8988T (cell line): Measurements from ENCODE around the gene CFAP45.
A peak's percentile ranks its signal among the peaks of the same experiment; 100 is the strongest.

Source experiments
- DNase-seq: peaks from one replicate; pipeline ENCODE4 v3.0.0; 2011

Gene CFAP45

GRCh38 chr1:159936273-159936904 is 36.4 kb upstream of the CFAP45 start:
- peak; percentile 90 for DNase-seq

DNA sequence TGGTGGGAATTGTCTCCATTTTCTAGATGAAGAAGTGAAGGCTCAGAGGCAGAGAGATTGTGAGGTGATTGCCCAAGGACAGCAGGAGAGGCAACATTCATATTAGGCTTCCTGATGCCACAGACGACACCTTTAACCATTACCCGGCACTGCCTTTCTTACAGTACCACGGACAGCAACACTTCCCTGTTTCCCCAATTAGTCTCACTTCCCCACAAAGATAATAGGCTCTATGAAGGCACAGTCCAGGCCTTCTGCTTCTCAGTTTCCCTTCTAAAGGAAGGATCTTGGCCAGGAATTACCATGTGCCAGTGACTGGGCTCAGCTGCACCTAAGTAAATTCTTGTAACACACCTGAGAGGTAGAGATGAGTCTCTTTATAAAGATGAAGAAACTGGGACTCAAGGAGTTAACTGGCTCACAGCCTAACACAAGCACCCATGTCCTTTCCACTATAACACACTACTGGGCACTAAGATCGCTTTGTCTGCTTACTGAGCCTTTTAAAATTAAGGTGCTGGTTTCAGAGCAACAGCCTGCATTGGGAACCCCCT is 35.8 kb upstream of the CFAP45 start:
- no peak for DNase-seq

DNA sequence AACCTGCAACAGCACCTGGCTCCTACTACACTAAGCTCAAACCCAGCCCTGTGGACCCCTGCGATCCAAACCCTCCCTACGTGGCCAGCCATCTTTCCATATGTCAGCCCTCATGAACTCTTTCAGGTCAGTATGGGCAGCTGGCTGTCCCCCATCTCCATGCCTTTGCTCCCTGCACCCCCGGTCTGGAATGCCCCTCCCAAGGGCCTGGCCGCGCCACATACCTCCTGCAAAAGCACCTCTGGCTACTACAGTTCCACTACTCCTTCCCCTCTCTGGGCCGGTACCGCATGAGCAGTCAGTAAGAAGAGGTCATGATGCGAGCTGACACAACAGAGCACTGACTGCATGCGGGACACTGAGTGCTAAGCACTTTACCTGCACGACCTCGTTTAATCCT is 35.3 kb upstream of the CFAP45 start:
- DNase-seq = no peak

GRCh38 chr1:159934136-159935039 is 34.4 kb upstream of the CFAP45 start:
- no peak for DNase-seq

- no peak for DNase-seq
Measured at GRCh38 chr1:159933347-159933746, 33.4 kb upstream of the CFAP45 start.

DNA sequence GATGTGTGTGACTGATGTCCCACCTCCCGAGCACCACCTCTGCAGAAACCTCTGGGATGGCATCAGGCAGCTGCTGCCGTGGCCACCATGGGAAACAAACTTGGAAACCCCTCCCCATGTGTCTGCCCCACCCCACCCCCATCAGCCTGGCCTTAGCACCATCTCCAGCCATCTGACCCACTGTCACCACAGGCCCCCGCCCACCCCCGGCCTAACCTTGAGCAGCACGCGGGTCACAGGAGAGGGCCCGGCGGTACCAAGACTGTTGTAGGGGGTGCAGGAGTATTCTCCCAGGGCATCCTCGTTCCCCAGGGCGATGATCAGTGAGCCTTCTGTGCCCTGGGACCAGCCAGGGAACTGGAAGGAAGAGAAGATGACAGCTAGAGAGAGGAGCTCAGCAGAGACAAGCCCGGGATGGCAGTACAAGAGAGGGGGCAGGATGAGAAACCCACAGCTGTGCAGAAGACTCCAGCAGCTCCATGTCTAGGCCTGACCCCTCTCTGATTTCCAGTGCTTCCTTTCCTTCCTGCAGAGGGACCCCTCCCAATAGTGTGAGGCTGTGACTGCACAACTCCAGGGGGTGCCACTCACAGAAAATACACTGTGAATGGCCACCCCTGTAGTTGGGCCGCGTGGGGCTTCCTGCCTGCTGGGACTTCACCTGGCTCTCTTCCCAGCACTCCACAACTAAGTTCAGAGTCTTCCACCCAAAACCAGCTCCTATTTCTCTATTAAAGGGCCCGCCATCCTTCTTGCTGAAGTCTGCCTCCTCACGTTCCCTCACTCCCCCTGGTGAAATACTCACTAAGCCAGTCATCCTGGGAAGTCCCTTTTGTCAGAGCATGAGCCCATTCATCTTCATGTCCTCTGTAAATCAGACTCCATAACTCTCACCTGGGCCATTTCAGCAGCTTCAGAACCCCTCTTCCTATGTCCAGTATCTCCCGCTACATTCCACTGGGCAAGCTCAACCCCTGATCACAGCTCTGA is 32.6 kb upstream of the CFAP45 start:
- DNase-seq = no peak

DNA sequence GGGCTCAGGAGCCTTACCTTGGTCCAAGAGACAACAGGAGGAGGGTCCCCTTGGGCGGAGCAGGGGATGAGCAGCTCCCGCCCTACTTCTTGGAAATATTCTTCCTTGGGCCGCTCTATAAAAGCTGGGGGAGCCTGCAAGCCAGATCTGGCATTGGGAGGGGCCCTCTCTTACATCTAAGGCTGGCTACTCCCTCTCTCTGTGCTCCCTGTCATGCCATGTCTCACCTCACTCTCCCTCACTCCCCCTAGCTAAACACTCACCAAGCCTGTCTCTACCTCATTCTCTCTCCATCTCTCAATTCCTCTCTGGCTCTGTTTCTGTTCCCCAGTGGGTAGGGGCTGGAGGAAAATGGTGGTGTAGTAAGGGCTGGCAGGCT is 31.8 kb upstream of the CFAP45 start:
- no peak for DNase-seq

GRCh38 chr1:159931101-159931794 is 31.3 kb upstream of the CFAP45 start:
- no peak for DNase-seq

DNA sequence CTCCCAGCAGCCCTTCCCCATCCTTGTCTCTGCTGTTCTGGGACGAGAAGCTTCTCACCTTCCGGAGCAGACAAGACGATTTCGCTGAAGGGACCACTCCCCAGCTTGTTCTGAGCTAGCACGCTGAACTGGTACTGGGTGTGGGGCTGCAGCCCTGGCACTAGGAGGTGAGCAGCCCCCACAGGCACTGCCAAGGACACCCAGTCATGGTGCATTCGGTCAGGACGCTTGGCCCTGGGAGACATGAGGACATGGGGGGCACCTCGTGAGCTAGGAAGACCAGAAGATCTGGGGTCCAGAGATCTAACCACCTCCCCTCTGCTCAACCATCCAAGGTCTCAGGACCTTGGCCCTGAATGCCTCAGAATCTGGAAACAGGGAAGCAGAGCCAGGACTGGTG is 30.7 kb upstream of the CFAP45 start:
- DNase-seq = no peak

DNA sequence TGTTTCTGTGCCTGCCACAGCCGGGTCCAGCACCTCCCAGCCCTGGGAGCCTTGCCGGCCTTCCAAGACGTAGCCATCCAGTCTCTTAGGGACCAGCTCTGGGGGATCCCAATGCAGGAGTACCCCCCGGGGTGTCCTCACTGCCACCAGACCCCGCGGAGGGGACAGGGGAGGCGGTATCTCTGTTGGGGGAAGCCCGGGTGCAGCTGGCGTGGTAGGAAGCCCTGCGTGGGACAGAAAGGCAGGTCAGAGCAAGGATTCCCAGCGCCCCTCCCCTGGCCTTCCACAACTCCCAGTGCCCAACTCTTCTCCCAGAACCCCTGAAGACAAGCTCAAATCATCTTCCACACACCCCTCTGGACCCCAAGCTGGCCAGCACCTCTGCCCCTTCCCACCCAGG is 30.3 kb upstream of the CFAP45 start:
- no peak for DNase-seq

DNA sequence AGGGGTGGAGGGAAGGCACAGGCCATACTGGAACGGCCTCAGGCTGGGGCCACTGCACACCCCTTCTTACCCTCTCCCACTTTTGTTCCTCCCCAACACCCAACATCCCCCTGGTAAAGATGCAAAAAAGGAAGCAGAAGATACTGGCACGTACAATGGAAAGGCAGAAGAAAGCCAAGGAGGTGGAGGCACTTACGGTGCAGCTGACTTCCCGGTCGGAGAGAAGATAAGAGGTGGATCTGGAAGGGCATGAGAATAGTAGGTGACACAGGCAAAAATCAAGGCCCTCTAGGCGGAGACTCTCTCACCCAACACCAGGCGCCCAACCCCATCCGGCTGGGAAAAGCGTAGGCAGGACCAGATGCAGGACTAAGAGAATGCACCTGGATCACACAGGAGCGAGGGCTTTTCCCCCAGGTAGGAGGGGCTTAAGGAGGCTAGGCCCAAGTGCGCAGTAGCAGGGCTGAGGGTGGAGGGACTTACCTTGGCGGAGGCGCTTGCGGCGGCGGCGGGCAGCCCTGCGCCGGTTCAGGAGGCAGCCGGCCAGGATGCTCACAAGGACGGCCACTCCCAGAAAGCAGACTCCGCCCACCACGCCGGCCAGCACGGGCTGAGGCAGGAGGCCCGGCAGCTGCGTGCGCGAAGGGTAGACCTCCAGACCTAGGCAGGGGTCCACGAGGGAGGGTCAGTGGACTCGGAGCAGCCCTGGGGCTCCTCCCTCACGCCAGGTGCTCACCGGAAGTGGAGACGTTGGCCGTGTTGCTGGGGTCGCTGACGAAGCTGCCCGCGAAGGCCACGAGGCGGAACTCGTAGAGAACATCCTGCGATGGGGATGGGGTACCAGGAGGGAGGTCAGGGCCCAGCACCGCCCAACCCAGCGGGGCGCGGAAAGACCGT is 29.4 kb upstream of the CFAP45 start:
- DNase-seq = no peak

DNA sequence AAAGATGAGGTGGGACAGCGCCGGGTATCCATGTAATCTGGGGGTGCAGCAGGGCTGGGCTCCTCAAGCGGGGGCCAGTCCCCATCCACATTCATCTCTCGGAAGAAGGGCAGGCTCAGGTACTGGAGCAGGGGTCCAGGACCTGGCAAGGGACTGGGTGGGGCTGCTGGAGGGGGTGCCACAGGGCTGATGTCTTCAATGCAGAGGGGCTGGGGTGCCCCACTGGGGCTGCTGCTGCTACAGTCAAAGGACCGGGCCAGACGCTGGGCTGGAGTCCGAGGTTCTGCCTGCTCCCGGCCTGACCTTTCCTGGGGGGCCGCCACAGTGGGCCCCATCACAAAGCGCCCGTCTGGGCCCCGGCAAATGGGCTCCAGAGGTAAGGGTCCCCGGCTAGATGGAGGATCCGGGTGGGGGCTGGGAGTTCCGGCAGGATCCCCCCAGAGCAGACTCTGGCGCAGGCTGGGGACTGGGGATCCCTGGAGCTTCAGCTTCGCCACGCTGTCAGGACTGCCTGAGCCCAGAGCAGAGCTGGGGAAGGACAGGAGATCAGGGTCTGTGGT is 28.6 kb upstream of the CFAP45 start:
- no peak for DNase-seq

DNA sequence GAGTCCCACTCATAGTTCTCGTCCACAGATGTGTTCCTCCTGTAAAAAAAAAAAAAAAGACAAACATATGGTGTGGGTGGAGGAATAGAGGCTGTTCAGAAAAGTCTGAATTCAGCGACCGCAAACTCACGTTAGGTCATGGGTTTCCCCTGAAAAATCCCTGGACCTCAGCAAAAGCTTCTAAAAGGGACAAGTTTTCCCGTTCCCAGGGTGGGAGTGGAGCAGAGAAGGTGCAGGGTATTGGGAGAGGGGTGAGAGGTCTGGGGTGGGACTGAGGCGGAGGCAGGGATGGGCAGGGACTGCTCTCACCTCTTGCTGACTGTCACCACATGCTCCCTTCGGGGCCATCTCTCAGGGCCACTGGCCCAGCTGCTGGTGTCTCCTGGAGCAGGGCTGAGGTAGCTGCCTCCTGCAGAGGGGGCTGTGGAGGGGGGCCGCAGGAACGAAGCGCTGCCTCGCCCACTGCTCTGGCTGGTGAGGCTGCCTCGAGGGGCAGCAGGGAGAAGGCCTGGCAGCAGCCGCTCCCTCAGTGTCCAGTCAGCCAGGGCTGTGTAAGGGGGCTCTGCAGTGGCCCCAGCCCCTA is 28.0 kb upstream of the CFAP45 start:
- no peak for DNase-seq

GRCh38 chr1:159927211-159927848 is 27.4 kb upstream of the CFAP45 start:
- no peak for DNase-seq

DNA sequence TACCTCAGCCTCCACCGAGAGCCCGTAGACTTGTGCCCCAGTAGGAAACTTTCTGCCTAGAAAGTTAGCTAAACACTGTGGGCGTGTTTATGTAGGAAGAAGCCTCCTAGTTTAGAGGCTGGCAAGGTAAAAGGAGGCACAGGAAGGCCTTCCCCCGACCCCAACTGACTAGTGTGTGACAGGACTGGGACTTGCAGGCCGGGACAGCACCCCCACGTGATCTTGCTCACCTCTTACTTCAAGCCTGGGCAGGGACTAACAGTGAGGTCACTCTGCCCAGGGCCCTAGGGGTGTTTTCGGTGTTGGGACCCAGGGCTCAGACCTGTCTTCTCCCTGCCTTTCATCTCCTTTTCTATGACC is 25.7 kb upstream of the CFAP45 start:
- no peak for DNase-seq

DNA sequence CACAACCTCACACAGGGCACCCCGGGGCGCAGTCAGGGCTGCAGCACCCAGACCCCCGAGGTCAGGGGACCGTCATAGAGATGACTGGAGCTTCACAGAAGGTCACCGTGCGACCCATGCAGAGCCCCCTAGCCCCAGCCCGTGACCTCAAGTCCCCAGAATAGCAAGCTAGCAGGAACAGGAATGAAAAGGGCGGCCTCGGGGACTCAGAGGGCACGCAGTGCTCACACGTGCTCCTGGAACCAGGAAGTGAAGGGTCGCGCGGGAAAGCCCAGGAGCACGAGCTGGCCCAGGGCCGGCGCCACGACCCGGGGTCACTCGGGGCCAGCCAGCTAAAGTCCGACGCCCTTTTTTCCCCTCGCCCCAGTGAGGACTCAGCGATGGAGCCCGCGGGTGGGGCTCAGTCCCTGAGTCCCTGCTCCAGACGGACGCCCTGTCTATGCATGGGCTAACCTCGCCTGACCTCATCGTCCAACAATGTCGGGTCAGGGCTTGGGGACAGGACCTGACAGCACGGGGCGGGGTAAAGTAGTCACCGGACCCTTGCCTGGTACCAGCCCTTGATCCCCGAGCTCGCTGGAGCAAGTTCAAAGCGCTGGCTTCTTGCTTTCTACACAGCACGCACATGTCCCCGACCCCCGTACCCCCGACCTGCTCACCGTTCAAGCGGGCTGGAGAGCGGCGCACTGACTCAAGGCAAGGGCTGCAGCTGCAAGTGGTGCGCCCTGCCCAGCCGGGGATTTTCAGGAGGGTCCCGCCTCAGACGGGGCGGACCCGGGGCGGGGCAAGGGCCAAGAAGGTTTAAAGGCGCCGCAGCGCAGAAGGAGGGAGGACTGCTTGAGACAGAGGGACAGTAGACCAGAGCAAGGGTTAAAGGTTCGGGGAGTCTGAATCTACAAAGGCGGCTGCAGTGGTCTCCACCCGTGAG is 25.1 kb upstream of the CFAP45 start, which contains the start of gene TAGLN2:
TSS of gene TAGLN2 (minus strand) at position 717 of the 928 bp plus-strand sequence. CDS start 4,998 bp downstream, outside the sequence.
- DNase-seq = peak; percentile 98

GRCh38 chr1:159924025-159924790 is 24.2 kb upstream of the CFAP45 start:
- DNase-seq = peak; percentile 95
